GM19043 (cell line): ENCODE measurements around the gene ZDHHC11B.
"Not testable (repeated sequence)": the region's sequence is repeated elsewhere in the genome, so short reads cannot be mapped to it uniquely, and the experiment has no call there.

ENCODE experiments used
- ATAC-seq: cut with Tn5 transposase; IDR thresholded peaks from one replicate; pipeline ENCODE4 v1.9.1; 2021; ENCODE audit warnings: low read depth; ENCODE audit not compliant: unreplicated experiment

ZDHHC11B gene

DNA sequence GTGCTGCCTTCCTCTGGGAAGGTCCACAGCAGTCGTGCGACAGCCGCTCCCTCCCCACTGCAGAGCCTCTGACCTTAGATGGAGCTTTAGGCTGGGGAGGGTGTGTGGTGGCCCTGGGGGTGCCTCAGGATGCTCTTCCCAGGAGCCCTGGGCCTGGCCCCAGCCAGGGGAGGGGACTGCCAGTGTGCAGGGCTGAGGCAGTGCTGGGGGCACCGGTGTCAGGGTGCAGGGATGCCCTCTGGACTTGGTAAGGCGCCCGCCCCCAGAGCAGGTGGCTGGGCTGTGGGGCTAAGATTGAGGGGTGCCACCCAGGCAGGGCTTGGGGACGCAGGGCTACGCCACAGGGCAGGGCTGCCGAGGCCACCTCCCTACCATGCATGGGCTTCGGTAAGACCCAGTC lies 13.9 kb downstream of the ZDHHC11B start:
- not testable (repeated sequence) for ATAC-seq

DNA sequence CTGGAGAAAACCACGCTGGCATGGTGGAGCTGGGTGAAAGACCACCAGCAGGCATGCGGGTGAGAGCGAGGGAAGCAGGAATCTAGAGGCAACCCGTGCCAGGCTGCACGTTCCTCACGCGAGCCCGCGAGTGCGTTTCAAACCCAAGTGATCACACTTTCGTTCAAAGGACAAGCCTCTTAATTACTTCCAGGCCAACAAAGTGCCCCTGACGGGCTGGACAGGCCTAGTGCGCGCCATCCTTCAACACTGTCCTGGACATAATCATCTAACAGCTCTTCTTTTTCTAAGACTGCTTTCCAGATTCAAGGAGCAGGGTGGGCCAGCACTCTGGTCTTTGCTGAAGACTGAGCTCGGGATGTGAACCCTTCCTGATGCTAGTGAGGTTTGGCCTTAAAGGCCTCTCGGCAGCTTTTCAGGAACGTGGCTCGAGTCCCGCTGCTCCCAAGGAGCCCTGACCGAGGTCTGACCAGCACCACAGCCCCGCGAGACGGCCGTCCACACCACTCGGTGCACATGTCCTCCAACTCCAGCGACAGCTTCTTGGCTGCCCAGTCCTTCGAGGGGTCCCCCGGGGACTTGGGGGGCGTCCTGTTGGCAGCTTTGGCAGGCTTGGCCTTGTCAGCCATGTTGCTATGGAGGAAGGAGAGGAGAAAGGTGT lies 14.9 kb downstream of the ZDHHC11B start:
- ATAC-seq = not testable (repeated sequence)

DNA sequence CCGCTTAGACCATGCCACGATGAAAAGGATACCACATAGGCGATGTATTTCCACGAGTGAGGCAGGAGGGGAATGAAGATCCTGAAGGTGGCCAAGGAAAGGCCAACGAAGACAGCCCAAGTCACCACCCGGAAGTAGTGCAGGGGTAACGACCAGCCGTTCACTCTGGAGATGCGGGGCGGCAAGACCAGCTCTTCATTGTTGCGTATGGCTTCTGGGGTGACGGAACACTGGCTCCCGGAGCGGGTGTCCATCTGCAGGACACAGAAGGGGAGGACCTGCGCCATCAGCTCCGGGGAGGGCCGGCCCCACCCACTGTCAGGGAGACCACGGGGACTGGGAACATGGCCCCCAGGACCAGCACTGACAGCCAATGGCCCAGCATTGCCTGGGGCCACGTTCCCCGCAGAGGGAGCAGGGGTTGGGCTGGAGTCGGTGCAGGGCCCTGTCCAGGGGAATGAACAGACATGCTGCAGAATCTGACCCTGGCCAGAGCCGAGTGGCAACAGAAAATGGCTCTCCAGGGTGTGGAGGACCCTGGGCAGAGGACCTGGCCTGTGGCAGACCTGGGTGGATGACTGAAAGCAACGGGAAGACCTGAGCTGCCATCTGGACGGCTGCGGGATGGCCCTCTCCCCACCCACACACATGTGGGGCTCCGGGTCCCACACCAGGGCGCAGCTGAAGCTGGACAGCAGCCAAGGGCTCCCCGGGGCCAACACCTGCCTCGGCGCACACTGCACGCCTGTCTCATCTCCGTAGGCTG lies 17.7 kb downstream of the ZDHHC11B start:
- ATAC-seq = no peak

DNA sequence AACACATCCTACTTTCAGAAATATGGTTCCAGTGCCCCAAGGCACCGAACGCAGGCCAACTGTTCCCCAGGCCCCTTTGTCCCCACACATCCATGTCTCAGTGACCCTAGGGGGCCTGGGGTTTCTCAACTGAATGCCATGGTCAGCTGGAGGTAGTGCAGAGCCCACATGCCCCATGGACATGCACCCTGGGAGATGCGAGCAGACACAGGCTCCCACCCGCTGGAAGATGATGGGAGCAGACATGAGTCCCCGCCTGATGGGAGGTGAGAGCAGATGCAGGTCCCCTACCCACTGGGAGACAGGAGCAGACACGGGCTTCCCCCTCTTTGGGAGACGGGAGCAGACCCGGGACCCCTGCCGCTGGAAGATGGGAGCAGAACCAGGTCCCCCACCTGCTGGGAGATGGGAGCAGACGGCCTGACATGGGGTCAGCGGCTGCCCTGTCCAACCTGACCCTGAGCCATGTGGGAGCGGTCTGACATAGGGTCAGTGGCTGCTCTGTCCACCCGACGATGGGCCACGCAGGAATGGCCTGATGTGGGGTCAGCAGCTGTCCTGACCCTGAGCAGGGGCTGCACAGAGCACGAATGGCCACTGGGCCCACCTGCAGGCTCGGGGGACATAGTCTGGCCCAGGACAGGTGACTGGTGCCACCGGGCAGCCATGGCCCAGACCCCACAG lies 18.4 kb downstream of the ZDHHC11B start:
- ATAC-seq = no peak

DNA sequence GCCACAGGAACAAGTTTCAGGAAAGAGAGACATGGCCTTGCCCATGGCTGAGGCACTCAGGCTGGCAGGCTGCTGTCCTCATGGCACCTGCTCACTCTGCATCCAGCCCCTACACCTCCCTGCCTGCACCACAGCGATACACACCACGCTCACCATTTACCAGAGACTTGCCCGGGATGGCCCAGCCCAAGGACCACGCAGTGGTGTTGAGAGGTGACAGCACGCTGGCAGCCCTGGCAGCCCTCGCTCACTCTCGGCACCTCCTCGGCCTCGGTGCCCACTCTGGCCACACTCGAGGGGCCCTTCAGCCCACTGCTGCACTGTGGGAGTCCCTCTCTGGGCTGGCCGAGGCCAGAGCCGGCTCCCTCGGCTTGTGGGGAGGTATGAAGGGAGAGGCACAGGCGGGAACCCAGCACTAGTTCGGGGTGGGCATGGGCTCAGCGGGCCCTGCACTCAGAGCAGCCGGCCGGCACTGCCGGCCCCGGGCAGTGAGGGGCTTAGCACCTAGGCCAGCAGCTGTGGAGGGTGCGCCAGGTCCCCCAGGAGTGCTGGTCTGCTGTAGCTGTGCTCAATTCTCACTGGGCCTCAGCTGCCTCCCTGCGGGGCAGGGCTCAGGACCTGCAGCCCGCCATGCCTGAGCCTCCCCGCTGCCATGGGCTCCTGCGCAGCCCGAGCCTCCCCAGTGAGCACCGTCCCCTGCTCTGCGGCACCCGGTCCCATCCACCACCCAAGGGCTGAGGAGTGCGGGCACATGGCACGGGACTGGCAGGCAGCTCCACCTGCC lies 20.3 kb downstream of the ZDHHC11B start:
- no peak for ATAC-seq

DNA sequence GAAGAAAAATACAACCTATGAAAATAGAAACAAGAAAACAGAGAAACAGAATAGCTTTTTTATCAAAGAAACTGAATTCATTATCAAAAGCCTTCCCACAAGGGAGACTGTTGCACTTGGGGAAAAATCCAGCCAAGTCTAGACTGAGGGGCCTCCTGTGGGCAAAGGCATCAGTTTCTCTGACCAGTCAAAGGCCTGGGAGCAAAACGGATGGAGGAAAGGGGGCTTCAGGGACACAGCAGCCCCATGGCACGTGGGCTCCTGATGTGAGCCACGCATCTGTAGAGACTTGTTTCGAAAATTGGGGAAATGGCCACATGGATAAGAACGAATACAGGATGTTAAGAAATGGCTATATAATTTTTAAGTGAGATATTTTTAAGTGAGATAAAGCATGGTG lies 21.1 kb downstream of the ZDHHC11B start:
- no peak for ATAC-seq

DNA sequence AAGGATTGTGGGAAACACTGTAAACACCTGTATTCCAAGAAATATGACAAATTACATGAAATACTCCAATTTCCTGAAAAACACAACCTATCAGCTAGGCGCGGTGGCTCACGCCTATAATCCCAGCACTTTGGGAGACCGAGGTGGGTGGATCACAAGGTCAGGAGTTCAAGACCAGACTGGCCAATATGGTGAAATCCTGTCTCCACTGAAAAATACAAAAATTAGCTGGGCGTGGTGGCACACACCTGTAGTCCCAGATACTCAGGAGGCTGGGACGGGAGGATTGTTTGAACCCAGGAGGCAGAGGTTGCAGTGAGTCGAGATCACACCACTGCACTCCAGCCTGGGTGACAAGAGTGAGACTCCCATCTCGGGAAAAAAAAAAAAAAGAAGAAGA lies 21.5 kb downstream of the ZDHHC11B start:
- not testable (repeated sequence) for ATAC-seq

DNA sequence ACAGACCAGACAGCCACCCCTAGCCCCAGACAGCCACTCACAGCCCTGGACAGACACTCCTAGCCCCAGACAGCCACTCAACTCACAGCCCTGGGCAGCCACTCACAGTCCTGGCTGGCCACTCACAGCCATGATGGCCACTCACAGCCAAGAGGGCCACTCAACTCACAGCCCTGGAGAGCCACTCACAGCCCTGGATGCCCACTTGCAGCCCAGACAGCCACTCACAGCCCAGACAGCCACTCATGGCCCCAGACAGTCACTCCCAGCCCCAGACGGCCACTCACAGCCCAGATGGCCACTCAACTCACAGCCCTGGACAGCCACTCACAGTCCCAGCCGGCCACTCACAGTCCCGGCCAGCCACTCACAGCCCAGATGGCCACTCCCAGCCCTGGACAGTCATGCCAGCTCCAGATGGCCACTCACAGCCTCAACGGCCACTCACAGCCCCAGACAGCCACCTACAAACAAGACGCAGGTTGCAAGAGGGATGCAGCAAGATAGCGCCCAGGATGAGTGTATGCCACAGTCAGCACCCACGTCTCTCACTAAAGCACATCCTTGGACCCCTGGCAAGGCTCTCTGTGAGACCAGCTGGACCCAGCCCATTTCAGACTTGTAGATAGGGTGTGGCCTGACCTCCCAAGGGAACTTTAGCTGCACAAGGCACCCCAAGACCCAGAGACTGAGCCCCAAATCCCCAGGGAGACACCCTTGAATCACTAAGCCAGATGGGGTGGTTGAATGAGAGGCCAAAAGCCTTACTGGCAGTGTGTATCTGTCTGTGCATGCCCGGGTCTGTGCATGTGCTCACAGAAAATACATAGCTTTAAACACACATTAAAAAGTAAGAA lies 22.4 kb downstream of the ZDHHC11B start:
- no peak for ATAC-seq

DNA sequence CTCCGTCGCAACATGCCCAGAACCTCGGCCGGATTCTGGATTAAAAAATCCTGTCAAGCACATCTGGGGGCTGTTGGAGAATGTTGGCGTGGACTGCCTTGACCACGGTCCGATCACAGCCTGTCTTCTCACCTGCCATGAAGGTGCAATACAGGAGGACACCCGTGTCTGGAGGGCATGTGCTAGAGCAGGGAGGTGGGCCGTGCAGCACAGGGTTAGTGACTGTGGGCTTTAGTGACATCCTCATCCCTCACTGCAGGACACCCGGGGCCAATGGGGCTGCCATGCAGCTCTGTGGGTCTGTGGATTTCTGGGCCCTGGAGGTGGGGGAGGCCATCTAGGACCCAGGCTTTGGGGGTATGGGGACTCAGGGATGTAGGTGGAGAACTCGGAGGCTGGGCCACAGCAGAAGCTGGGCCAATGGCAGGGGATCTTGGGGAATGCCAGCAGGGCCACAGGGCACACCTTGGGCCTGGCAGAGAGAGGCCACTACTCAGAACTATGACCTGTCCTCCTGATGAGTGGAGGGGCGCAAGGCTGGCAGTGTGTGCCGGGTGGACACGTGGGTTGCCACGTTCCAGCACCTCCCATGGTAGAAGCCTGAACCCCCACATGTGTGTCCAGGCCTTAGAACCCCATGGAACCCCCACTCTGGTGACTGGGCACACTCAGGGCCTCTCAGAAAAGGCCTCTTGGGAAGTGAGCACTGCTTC lies 23.3 kb downstream of the ZDHHC11B start:
- ATAC-seq = no peak

DNA sequence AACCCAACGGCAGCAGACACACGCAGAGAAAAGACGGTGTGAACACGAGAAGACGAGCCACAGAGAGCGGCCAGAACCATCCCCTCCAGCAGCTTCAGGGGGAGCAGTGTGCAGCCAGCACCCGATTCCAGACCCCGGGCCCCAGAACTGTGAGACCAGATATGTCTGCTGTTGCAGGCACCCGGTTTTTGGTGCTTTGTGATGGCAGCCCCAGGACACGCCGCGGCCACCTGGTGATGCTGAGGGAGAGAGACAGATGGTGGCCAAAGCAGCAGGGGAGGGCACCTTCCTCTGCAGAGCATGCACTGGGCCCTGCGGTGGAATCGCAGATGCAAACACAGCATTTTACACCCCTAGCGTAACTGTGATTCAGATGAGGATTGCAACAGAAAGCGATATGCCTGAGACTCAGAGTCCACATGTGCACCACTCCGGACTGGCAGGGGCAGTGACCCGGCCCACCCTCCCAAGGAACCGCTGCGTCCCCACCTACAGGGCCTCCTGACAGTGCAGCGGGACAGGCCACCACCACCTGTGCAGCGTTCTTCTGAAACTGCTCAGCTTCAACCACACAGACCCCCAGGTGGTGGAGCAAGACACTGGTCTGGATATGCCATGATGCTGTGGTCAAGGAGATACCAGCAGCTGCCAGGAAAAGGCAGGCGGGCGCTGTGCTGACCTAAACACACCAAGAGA lies 24.0 kb downstream of the ZDHHC11B start:
- ATAC-seq = no peak

DNA sequence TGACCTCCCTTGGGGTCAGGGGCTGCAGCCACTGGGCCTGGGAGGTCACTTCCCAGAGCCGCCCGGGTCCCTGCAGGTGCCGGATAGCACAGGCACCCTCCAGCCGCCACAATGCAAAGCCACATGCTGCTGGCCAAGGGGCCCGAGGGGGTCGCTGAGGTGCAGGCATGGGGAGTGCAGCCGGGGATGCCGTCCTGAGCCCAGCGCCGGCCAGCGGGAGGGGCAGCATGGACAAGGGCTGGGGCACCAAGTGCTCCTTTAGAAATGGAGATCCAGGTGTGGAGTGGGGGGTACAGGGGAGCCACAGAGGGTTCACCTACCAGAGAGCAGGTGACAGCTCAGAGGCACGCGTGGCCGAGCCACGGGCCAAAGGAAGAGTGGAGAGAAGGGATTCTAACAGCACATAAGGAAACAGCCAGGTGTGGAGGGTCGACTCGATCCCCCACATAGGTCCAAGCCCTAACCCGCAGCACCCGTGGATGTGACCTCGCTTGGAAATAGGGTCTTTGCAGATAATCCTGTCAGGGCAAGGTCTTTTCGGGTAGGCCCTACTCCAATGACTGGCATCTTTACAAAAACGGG lies 24.7 kb downstream of the ZDHHC11B start:
- ATAC-seq = no peak

DNA sequence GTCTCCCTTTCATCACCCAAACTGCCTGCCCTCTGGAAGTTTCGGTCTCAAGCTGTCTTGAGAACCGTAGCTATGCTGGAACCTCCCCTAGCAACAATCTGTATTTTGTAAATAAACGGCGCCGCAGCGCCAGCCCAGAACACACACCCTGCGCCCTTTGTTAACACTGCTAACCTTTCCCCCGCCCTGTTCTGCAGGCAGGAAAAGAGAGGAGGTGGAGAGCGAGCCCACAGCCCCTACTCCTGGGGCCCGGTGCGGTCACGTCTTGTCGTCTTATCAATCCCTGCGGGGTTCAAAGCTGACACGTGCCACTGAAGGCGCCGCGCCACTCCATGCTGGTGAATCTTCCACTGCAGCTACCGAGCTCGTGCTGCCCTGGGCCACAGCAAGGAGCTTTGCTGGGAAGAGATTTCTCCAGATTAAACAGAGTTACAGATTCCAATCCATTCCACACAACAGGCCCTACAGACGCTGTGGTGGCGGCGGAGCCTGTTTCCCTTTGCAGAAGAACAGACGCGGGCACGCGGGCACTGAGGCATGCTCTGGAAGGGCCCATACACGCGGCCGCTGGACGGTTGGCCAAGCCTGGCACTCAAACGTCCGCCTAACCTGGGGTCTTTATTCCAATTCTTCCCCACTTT lies 25.3 kb downstream of the ZDHHC11B start:
- no peak for ATAC-seq

DNA sequence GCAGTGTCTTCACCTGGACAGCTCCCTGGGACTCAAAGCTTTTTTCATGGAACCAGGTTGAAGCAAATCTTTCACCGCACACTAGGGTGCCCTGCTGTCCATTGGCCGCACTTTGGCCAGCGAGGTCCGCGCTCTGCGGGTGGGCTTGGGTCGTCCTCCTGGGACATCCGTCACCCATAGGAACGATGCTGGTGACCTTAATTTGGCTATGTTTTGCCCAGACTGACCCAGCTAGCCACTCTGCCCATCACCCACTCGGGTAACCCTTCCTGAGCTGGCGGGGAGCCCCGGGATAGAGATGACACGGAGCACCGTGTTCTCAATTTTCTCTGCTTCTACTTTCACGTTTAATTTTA lies 25.9 kb downstream of the ZDHHC11B start:
- ATAC-seq = no peak

DNA sequence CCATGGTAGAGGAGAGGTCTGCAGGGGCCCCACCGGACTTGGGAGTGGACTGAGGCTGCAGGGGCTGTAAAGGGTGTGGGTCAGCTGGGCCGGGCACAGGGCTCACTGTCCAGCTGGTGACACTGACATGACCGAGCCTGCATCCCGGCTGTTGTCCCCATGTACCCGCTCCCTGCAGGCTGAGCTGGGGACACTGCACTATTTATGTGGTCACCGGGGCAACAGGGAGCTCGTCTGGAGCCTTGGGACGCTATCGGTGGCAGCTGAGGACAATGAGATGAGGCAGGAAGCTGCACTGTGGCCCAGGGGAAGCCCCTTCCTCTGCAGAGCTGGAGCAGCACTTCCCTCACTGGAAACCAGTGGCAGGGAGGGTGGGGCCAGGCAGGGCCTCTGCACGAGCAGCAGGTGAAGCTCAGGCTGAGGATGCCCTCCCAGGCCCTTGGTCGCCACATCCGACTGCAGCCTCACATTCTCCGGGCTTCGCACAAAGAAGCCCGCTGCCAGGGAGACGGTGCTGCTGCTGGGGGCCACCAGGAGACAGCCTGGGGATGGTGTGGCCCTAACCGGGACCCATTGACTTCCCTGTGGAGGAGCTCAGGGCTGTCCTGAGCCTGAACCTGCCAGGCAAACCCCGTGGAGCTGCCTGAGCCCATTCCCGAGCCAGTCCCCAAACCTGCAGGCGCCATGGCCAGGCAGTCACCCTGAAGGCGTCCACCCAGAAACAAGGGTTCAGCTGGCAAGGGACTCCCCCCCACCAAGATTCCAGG lies 26.4 kb downstream of the ZDHHC11B start:
- ATAC-seq = no peak

DNA sequence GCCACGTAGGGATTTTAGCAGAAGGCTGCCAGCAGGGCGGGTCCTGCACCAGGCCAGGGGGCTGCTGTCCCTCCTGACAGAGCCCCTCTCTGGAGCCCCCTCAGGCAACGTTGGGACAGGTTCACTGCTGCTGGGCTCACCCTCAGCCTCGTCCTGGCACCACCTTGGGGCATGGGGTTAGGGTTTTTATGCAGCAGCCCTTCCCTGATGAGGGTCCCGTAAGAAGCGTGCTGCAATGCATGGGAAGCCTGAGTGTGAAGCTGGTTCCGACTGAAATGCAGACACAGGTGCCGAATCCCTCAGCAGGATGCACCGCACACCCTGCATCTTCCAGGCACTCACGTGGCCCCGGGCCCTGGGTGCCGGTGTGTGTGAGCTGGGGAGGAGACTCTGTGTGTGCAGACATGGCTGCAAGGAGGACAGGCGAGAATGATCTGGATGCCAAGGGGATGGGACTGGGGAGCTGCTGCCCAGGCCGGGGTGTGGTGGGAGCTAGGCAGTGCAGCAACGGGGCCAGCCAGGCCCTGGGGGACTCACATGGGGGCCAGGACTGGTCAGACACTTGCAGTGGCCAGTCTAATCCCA lies 27.1 kb downstream of the ZDHHC11B start:
- no peak for ATAC-seq

DNA sequence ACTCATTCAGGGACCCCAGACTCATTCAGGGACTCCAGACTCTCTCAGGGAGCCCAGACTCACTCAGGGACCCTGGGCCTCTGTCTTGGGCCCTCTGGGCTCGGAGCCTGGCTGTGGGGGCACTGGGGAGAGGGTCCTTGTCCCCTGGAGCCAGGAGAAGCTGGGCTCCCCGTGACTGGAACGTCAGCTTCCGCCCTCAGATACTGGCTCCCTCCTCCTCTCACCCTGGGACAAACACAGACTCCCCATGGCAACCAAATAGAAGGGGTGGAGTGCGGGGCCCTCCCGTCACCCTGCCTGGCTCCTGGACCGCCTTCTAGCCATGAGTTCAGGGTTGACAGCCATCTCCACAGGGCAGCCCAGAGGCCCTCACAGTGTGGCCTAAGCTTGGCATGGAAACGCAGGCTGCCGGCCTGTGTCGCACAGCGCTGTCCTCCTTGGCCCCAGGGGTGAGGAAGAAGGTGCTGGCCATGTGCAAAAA lies 27.6 kb downstream of the ZDHHC11B start:
- no peak for ATAC-seq

DNA sequence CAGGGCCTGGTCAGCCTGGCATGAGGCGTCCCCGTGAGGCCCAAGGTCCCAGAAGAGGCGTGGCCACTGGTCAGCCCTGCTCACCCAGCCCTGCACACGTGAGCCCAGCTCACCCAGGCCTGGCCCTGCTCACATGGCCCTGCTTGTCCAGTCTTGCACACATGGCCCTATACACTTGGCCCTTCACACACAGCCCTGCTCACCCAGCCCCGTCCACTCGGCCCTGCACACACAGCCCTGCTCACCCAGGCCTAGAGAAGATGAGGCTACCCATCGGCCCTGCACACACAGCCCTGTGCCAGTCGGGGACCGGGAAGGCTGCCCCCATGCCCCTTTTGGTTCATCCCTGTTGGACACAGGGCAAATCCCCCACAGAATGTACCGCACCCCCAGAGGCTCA lies 28.4 kb downstream of the ZDHHC11B start:
- ATAC-seq = no peak
